ENCODE data around the gene NPC2.
"Not testable (repeated sequence)": the region's sequence is repeated elsewhere in the genome, so short reads cannot be mapped to it uniquely, and the experiment has no call there.

Gene NPC2

DNA sequence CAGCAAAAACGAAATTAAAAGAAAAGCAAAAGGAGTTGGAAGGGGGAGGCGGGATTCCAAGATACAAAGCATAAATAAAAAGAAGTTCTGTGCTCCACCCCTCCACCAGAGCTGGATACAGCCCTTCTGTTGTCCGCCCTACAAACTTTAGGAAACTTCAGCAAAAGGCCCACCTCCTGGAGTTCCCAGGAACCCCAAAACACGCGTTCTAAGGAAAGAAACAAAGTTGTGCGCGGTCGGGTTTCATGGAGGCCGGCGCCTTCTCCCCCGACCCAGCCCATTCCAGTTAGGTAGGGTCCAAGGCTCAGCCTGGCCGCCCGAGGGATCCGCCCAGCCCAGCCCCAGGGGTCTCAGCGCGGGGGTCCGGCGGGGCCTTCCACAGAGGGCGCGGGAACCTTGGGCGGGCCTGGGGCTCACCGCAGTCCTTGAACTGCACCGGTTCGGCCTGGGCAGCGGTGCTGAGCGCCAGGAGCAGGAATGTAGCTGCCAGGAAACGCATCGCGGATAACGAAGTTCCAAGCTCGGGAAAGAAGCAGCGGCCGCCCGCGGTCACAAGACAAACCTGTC, at the start of gene NPC2:
Gene NPC2, minus strand, starts transcription at position 530 of the 567 bp plus-strand sequence. Its CDS starts 31 bp downstream, at position 499.
- DNase-seq = no peak

DNA sequence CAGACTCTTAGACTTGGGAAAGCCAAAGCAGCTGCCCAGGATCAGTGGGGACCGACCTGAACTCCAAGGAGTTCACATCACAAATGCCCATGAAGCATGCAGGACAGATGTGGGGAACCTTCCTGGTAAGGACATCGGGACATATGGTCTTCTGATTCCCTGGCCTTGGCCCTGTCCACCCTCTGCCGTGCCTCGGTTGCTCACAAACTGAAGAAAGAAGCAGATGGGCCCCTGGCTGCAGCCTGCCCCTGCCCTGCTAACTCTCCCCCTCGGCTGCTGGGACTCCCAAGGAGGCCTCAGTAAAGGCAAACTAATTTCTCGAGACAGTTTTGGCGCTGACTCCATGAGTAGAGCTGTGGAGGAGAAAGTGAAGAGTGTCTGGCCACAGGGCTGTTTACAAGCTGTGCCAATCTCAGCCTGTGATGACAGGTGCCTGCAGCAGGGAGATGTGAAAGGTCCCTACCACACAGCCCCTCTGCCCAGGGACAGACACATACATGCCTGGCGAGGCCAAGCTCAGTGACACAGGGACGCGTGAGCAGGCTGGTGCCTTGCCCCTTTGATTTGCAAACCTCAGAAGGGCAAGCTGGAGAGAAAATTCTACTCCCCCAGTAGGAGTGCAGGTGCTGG, 49.1 kb upstream of the NPC2 start:
- DNase-seq = no peak

GRCh38 chr14:74541225-74541624, 48.1 kb upstream of the NPC2 start:
- DNase-seq = no peak

DNA sequence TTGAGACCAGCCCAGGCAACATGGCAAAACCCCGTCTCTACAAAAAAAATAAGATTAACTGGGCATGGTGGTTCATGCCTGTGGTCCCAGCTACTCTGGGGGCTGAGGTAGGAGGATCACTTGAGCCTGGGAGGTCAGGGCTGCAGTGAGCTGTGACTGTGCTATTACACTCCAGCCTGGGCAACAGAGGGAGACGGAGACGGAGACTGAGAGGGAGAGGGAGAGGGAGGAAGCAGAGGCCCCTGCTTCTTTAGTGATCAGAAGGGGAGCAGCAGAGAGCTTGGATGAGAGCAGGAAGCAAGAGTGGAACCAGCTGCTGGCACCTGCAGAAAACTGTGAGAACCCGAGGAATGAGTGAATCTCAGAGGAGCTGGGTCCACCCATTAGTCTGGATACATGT, 46.4 kb upstream of the NPC2 start:
- no peak for DNase-seq

DNA sequence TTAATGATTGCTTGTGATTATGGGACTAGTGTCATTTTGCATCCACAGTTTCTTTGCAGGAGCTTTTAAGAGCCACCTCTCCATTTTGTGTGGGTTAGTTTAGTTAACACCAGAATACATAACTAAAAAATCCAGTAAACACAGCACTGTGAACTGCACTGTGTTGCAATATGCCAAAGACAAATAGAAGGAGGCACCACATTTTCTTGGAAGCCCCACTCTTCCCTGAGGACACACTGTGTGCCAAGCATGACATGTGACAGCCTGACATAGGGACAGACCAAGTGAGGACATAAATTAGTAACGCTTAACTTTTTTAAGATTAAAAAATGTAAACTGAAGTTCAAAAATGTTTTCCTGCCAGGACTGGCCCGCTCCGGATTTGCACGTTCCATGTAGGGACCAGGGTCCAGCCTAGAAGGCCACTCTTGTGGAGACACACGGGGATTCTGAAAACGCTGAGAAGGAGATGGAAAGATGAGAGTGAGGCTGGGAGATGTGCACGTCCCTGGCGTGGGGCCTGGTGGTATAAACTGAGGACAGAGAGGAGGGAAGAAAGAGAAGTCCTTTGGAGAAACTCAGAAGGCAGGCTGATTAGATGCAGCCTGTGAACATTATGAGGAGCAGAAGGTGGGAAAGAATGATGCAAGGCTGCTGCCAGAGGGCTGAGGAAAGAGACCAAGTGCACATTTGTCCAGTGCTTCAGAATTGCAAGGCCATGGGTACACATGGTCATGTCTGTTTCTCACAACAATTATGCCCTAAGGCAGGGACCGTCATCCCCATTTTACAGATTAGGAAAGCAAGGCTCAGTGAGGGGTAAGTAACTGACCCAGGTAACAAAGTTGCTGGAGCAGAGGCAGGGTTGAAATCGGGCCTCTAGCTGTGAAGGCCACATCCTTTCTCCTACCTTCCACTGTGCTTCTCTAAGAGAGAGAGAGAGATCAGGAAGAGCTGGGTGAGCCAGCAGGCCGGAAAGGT, 45.6 kb upstream of the NPC2 start:
- DNase-seq = no peak

DNA sequence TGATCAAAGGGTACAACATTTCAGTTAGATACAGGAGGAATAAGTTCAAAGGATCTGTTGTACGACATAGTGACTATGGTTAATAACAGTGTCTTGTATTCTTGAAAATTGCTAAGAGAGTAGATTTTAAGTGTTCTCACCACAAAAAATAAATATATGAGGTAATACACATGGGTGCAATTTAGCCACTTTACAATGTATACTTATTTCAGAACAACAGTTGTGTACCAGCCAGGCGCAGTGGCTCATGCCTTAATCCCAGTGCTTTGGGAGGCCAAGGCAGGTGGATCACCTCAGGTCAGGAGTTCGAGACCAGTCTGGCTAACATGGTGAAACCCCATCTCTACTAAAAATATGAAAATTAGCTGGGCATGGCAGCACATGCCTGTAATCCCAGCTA, 43.2 kb upstream of the NPC2 start:
- not testable (repeated sequence) for DNase-seq

- DNase-seq = no peak
These were observed 42.7 kb upstream of the NPC2 start for GRCh38 chr14:74535756-74536325.

- DNase-seq = no peak
These were observed 40.5 kb upstream of the NPC2 start for GRCh38 chr14:74533576-74533975.

GRCh38 chr14:74532246-74532645, 39.1 kb upstream of the NPC2 start:
- no peak for DNase-seq

- DNase-seq = no peak
These were observed 38.4 kb upstream of the NPC2 start for GRCh38 chr14:74531467-74531866.

DNA sequence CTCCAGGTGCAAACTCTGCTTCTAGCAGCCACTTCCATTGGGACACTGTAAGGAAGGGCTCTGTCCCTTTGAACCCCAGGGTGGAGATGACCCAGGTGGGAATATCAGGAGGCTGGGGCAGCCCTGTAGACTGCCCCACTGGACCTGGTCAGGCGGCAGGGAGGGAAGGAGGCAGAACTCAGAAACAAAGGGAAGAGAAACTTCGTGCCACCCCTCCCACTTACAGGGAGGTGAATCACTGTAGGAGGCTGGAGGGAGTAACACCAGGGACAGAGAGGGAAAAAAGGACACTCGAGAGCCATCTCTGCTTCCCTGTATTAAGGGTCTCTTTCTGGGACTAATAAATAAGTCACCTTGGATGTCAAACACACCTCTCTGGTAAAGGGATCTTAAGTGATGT, 37.9 kb upstream of the NPC2 start:
- no peak for DNase-seq

DNA sequence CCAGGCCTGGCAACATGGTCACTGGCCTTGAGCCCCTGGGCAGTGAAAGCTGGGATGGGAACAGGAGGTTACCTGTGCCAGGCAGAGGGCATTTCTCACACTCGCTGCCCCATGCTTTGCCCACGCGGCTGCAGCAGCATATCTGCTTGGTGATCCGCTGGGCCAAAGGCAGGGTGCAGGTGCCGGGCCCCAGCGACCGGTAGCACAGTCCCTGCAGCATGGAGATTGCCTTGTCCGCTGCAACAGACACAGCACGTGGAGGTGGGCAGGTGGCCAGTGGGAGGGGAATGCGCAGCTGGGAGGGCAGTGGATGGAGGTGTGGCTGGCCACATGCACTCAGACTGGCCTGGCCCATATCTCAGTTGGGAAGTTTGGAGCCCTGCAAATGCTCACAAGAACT, 35.8 kb upstream of the NPC2 start:
- DNase-seq = no peak

- no peak for DNase-seq
These were observed 35.3 kb upstream of the NPC2 start for GRCh38 chr14:74528406-74528805.

GRCh38 chr14:74527736-74528280, 34.7 kb upstream of the NPC2 start:
- DNase-seq = no peak

DNA sequence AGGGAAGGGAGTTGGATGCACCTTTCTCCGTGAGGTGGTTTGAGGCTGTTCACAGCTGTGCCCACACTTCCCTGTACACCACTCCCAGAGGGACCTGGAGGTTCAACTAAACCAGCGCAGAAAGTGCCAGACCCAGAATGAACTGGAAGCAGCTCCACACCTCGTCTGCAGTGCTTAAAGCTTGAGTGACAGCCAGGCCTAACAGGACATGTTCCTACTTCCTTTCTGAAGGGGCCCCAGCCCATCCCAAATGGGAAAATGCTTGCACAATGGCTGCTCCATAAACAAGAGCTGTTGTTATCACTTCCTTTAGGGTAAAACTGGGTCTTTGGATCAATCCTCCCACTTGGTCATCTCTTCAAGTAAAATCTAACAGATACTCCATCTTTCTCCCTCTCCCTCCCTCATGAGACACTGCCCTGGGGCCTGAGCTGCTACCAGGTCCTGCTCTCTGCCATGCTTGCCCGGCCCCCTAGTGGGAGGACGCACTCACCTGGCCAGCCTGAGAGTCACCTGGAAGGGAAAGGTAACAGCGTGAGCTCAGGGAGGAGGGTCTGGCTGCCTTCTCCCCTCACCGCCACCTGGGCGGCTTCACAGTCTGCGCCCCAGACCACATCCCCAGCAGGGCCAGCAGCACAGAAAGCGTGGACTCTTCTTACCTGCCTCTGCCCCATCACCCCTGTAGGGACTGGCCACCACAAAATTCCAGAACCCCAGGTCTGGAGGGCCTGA, 33.9 kb upstream of the NPC2 start:
- DNase-seq = no peak

DNA sequence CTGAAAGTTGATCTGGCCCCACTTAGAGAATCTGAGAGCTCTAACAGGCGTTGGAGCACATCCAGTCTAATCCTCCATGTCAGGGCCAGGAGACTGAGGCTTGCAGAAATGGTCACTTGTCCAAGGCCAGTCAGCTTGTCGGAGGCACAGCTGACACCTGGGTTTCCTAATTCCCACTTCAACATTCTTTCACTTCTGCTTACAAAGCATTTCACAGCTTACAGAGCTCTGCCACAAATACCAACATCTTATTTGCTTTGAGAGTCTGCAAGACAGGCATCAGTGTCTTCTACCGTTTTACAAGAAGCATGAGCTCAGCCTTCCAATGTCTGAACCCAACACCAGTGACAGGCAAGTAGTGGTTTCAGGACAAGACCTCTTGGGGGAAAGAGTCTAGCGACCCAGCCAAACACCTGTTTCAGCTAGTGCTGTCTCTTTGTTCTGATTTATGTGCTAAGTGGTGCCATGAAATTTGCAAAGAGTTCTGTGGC, 32.3 kb upstream of the NPC2 start:
- DNase-seq = no peak

DNA sequence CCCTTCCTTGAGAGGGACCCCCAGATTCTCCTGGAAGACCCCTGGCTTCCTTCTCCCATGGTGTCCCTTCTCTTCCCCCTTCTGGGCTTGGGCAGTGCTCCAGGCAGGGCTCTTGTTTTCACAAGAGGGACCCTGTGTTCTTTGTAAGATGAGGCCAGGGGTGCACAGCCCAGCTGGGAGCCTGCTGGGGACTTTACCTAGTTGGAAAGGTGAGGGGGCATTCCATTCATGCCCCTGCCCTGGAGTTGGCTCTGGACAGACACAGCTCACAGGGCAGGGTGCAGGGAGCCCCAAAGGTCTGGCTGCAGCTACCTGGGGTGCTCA, 31.7 kb upstream of the NPC2 start:
- no peak for DNase-seq

GRCh38 chr14:74524076-74524811, 31.1 kb upstream of the NPC2 start:
- no peak for DNase-seq

DNA sequence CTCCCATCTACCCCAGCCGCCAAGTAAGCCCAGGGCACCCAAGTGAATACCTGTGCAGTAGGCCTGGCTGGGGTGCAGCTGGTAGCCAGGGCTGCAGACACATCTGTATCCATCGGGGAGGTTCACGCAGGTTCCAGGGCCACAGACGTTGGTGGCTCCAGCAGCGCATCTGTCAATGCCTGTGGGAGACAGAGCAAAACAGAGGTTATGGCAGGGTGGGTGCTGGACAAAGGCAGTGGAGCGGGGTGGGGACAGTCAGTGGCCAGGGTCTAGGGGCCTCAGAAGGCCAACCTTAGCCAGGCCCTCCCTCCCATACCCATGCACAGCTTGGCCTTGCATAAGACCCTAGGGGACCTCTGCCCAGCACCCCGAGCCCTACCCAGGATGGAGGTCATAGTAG, 29.6 kb upstream of the NPC2 start:
- DNase-seq = no peak

DNA sequence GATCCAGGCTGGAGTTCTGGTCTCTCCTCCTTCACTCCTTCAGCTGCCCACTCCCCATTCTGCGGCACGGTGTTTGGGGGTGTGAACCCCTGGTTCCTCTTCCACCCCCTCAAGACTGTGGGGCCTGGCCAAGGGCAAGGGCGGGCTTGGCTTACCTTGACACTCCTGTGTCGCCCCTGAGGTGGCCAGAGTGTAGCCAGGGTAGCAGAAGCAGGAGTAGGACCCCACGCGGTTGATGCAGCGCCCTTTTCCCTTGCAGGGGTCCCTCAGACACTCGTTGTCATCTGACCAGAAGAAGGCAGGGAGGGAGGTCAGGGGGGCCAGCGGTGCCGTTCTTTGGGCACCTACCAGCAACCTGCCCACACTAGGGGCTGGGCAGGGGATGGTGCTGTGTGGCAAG, 28.7 kb upstream of the NPC2 start:
- no peak for DNase-seq

DNA sequence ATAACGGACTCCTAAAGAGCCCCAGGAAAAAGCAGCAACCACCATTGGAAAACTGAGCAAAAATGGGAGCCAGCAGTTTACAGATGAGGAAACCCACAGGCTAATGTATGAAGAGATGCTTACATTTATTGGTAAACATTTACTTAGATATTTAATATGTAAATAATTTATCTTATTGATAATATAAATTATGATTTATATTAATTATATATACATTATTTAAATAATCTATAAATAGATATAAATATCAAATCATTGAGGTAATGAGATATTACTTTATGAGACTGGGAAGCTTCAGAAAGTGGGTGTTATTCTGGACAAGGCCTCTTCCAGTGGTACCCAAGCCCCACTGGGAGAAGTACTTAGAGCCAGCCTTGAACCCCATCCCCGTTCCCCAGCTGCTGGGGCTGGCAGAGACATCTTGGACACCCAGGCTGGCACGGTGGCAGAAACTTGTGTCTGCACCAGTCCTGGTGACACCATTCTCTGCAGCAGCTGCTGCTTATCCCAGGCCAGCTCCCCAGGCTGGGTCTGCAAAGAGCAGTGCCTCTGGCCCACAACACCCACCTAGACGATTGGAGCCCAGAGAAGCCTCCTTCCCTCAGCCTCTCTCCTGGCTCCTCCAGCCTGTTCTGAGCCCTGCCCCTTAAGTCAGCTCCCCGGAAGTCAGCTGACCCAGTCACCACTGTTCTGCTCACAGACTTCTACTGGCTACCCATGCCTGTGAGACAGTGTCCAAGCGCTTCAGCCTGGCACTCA, 26.4 kb upstream of the NPC2 start:
- no peak for DNase-seq
